Measurements from ENCODE around the gene ROR2. TPM values are rescaled to one million over a fixed set of nuclear protein-coding genes. Genes with fewer than 3 reads are reported as not detected.

Gene ROR2
- total and polyA plus RNA-seq, 8 donors: 3.0 to 21.4 (median 9.8) TPM

DNA sequence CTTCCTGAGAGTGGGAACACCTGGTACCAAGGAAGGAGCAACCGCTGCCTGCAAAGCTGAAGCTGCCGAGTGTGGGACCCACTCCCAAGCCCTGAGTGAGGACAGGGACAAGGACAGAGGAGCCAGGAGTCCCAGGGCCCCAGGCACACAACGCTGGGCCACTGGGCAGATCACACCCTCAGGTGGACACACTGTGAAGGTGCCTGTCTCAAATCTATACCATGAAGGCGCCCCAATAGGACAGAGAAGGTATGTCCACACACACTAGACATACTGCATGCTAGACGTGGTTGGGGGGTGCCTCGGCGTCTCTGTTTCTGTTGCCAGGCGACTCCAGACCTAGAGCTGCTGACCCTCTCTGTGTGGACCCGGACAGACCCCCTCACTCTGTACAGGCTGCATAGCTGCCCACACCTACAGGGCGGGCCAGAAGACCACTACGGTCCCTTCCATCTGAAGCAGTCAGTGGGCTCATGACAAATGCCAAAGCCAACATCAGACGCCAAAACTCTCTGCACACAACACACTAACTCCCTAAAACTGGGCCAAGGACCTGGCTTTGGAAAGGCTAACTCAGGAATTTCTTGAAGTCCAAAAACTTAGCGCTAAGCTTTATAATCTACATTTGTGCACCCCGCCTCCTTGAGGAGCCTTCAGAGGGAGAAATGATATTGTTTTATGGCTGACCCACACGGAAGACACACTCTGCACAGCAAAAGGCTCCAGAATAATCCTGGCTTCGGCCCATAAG is 60.7 kb downstream of the ROR2 start:
- DNase-seq: no peak
- Histone ChIP-seq H3K4me3 (no peak overlapping the region), H3K4me1 (peaks cover 15 to 87% (median 41%) of the 10 kb centered on the region in 4 donors), H3K36me3 (no peaks in the 10 kb centered on the region), H3K27me3 (no peaks in the 10 kb centered on the region), H3K27ac (peak overlapping the region in 3 of 5 donors; percentile 24 to 40 (median 28)), H3K9me3 (no peaks in the 10 kb centered on the region)
- TF ChIP-seq EP300 (IDR thresholded peaks at IDR 0.05) (no peak), POLR2A (IDR thresholded peaks at IDR 0.05) (no peak), POLR2AphosphoS5 (IDR thresholded peaks at IDR 0.05) (no peak)
- TF ChIP-seq, protein P1, sequence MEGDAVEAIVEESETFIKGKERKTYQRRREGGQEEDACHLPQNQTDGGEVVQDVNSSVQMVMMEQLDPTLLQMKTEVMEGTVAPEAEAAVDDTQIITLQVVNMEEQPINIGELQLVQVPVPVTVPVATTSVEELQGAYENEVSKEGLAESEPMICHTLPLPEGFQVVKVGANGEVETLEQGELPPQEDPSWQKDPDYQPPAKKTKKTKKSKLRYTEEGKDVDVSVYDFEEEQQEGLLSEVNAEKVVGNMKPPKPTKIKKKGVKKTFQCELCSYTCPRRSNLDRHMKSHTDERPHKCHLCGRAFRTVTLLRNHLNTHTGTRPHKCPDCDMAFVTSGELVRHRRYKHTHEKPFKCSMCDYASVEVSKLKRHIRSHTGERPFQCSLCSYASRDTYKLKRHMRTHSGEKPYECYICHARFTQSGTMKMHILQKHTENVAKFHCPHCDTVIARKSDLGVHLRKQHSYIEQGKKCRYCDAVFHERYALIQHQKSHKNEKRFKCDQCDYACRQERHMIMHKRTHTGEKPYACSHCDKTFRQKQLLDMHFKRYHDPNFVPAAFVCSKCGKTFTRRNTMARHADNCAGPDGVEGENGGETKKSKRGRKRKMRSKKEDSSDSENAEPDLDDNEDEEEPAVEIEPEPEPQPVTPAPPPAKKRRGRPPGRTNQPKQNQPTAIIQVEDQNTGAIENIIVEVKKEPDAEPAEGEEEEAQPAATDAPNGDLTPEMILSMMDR (IDR thresholded peaks at IDR 0.05): no peak
- WGBS, 5 donors: 78 to 89% (median 86%) methylated on average over 16 of the region's 16 CpGs
- intact Hi-C loops (cut with DNase I; ENCODE audit: low total_unique reads): no loop called here

DNA sequence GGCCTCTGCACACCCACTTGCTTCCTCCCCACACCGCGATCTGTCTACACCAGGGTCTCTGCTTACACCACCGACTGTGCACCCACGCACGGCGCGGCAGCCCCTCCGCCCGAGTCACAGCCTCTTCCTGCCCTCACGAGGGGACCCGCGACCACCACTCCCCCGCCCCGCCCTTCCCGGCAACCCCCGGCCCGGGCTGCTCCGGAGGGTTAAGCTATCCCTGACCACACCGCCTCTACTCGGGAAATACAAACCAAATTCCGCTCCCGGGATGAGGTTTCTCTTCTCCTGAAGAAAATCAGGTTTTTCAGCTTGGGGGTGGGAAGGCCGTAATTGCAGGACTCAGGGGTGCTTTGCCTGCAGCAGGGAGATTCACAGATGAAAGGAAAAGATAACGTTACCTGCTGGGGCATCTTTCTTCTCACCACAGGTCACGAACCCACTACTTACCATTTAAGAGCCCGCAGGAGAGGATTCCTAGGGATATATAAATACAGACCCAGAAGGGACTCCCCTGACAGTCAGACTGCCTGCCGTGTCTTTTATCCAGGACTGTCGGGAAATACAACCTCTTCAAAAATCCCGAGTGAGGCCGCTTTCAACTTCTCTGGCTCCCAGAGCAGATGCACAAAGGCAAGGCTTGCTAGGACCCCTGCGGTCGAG is 63.5 kb downstream of the ROR2 start:
- intact Hi-C loops (cut with DNase I; ENCODE audit: low total_unique reads): no loop called here
- Histone ChIP-seq H3K27me3 (no peaks in the 10 kb centered on the region), H3K36me3 (no peaks in the 10 kb centered on the region), H3K4me3 (no peak overlapping the region), H3K9me3 (no peaks in the 10 kb centered on the region), H3K27ac (peak overlapping the region in 1 of 5 donors; percentile 40), H3K4me1 (peaks cover 14 to 64% (median 31%) of the 10 kb centered on the region in 4 donors)
- TF ChIP-seq, protein P1 (IDR thresholded peaks at IDR 0.05): no peak
- no peak for TF ChIP-seq EP300 (IDR thresholded peaks at IDR 0.05)
- 67 to 84% (median 77%) methylated on average over 32 of the region's 32 CpGs for WGBS, 5 donors
- no peak for DNase-seq

DNA sequence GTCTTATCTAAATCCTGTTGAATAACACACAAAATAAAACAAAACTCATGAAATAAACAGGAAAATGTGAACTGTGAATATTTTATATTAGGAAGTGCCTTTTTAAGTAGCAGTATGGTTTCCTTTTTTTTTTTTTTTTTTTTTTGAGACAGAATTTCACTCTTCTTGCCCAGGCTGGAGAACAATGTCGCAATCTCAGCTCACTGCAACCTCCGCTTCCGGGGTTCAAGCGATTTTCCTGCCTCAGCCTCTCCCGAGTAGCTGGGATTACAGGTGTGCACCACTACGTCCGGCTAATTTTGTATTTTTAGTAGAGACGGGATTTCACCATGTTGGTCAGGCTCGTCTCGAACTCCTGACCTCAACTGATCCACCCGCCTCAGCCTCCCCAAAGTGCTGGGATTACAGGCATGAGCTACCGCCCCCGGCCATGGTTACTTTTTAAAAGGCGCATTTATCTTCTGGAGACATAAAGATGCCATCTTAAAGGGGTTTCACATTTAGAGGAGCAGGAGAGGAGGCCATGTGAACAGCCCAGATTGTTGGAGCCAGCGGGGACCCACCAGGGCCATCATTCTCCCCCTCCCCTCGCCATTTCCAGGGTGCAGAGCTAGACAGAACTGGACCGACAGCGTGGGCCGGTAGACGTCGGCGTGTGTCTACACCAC is 64.1 kb downstream of the ROR2 start:
- WGBS, 5 donors: 88 to 96% (median 90%) methylated on average over 22 of the region's 22 CpGs
- DNase-seq: no peak
- TF ChIP-seq POLR2AphosphoS5 (IDR thresholded peaks at IDR 0.05): no peak
- TF ChIP-seq POLR2A (IDR thresholded peaks at IDR 0.05): no peak
- TF ChIP-seq, protein P1 (IDR thresholded peaks at IDR 0.05): no peak
- no peak for TF ChIP-seq EP300 (IDR thresholded peaks at IDR 0.05)
- H3K4me3 ChIP-seq: no peak overlapping the region
- H3K9me3 ChIP-seq: no peaks in the 10 kb centered on the region
- H3K27ac ChIP-seq: peak overlapping the region in 3 of 5 donors; percentile 39 to 66 (median 47)
- intact Hi-C loops (cut with DNase I; ENCODE audit: low total_unique reads): no loop called here
- no peaks in the 10 kb centered on the region for H3K27me3 ChIP-seq
- H3K36me3 ChIP-seq: no peaks in the 10 kb centered on the region
- peaks cover 11 to 58% (median 29%) of the 10 kb centered on the region in 4 donors for H3K4me1 ChIP-seq
